Activated T-cell treated with anti-CD3 and anti-CD28 coated beads for 4 hours (primary cell): ENCODE measurements around the gene PLCL2.
"Not testable (repeated sequence)": the region's sequence is repeated elsewhere in the genome, so short reads cannot be mapped to it uniquely, and the experiment has no call there.

ENCODE experiments used
- DNase-seq: peaks from one replicate; pipeline ENCODE4 v3.0.0-alpha.2; 2020

PLCL2 gene

DNA sequence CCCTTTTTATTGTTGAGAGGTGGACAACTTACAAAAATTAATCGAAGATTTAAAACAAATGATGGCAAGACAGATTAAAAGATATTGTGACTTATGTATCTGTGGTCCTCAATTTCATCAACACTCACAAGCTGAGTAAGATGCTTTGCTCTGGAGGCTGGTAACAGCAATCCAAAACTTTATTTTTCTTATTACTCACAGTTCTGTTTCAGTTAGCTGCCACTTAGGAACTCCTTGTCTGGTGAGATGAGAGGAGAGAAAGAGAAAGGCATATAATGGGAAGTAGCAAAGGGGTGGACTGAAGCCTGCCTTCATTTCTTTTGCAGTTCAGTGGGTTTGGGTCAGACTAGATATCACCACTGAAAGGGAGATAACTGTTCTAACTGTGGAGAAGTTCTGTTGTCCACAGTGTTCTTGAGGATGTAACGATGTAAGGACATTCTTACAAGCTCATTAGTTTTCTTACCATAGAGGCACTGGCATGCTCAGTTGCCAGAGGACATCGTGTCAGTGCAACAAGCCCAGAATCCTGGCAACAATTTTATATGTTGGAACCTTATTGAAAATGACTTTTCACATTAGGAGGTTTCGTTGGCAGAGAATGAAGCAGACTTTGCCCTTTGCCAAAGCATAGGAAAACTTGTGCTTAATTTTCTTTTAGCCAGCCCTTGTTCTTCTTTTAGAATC, 93.6 kb downstream of the PLCL2 start:
- DNase-seq: no peak

DNA sequence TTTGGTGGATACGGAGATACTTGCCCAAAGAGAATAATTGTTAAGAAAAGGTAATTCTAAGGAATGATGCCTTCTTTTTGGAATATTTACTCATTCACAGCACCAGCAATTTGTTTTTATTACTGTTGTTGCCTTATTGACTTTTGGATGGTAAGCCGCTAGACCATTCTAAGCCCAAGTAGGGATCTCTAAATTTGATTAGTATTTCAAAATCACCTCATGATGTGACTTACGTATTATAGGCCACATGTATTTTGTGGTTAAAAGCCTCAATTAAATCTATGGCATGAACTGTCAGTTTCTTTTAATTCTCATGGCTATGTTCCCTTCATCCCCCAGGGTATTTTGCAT, 94.1 kb downstream of the PLCL2 start:
- DNase-seq: no peak

DNA sequence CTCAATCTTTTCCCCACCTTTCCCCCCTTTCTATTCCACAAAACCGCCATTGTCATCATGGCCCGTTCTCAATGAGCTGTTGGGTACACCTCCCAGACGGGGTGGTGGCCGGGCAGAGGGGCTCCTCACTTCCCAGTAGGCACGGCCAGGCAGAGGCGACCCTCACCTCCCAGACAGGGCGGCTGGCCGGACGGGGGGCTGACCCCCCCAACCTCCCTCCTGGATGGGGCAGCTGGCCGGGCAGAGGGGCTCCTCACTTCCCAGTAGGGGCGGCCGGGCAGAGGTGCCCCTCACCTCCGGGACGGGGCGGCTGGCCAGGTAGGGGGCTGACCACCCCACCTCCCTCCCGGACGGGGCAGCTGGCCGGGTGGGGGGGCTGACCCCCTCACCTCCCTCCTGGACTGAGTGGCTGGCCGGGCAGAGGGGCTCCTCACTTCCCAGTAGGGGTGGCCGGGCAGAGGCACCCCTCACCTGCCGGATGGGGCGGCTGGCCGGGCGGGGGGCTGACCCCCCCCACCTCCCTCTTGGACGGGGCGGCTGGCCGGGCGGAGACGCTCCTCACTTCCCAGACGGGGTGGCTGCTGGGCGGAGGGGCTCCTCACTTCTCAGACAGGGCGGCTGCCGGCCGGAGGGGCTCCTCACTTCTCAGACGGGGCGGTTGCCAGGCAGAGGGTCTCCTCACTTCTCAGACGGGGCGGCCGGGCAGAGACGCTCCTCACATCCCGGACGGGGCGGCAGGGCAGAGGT, 95.2 kb downstream of the PLCL2 start:
- not testable (repeated sequence) for DNase-seq

DNA sequence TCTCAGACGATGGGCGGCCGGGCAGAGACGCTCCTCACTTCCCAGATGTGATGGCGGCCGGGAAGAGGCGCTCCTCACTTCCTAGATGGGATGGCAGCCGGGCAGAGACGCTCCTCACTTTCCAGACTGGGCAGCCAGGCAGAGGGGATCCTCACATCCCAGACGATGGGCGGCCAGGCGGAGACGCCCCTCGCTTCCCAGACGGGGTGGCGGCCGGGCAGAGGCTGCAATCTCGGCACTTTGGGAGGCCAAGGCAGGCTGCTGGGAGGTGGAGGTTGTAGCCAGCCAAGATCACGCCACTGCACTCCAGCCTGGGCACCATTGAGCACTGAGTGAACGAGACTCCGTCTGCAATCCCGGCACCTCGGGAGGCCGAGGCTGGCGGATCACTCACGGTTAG, 95.8 kb downstream of the PLCL2 start:
- DNase-seq: not testable (repeated sequence)

DNA sequence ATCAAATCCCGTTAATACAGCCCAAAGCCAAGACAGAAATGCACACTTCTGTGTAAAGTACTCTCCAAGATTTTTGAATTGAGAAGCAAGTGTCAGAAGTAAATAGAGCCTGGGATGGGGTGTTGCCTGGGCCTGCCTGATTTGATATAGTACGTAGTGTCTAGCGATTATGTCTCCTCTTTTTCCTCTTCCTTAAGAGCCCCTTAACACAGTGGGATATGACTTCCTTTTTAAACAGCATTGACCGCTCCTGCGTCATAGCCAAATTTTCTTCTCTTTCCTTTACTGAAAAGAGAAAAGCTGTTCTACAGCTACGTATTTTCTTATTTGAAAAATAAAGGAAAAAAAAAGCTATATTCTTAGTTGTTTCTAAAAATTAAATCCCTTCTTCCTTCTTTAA, 97.7 kb downstream of the PLCL2 start:
- DNase-seq: no peak

DNA sequence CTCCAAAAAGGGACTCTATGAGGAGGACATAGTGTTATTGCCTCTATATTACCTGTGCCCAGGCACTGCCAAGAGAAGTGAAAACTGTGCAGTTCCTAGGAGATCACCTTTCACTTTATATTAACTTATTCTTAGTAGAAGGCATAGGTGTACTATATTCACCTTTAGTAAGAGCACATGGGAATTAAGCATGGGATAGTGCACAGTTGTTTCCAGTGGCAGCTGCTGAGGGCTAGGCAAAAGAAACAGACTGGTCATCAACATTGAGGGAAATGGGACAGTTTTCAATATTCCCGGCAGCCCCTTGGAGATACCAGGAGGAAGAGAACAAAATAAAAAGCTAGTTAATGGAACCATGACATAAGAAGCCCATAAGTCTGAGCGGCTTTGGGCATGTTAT, 100.9 kb downstream of the PLCL2 start:
- no peak for DNase-seq

DNA sequence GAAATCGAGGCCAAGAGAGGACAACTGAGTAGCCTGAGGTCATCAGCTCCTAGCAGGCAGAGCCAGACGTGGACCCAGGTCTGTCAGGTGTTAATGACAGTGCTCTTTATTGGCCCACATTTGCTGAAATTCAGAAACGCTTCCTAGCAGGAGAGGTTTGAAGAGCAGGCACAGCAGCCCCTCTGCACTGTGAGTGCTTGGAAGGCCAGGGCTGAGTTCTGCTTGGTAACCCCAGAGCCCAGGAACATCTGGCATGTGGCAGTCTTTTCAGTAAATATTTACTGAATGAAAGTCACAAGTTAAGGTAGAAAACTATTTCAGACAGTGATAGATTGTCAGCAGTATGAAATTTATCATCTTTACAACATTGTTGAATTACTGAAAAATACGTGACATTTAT, 102.4 kb downstream of the PLCL2 start:
- no peak for DNase-seq

DNA sequence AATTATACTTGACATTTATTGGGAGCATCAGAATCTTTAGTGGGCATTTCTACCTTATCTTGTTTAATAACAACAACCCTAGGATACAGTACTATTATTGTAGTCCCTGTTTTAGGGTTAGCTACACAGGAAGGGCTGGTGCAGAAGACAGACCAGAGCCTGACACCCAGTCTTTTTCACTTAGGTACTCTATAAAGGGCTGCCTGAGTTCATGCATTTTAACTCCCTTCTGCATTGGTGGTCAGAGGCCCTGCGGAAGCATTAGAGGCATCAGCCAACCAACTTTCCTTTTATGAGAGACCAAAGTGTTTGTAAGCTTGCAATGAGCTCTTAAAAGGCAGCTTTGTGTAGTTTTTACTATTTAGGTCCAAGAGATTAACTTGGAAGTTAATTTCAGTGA, 105.4 kb downstream of the PLCL2 start:
- no peak for DNase-seq

DNA sequence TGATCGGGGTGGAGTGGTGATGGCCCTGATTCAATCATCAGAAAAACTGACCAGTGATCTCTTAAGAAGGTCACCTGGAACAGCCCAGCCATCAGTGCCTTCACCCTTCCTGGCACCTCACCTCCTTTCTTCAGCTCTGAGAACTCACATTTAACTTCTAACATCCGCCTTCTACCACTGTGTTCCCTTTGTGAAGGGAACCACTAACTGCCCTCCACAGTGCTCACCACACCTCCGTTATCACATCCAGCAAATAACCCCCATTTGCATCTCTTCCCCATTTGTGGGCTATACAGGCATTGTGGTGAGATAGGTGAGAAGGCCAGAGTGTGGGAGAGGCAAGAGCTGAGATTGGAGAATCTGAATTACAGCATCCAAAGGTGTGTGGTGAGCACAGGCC, 107.4 kb downstream of the PLCL2 start:
- DNase-seq: no peak

DNA sequence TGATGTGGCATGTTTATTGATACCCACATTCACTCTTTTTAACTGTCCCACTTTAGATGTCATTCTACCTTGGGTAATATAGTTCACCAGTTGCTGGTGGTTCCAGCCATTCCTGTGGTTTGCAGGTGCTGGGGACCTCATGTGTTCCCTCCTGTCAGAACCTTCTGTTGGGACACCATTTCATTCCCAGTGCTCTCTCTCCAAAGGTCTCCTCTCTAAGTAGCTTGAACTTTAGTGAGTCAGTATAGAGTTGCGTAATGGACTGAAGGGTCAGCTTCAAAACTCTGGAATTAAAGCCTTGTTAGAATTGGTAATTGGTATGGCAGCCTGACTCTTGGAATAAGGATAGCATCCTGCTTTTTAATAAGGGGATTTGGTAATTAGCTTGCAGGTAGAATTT, 108.5 kb downstream of the PLCL2 start:
- DNase-seq: no peak

DNA sequence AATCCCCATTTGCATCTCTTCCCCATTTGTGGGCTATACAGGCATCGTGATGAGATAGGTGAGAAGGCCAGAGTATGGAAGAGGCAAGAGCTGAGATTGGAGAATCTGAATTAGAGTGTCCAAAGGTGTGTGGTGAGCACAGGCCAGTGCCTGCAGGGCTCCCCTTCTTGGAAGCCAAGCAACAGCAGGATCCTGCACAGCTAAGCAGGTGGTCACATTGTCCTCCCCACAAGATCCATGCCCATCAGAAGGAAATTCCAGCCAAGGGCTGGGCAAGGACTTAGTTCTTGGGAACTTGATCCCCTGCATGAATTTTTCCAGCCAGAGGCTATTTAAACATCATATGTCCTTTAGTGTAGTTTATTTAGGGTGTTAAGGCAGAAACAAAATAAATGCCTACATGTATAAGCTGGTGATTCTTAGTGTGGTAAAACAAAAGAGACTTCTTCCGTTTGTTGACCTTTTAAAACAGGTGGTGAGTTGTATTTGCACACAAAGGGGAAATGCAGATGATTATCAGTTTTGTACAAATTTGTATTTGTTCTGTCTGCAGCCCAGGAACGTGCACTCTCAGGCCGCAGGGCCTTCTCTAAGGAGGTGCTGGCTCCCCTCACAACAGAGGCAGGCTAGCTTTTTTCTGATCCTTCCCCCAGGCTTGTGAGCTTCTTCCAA, 110.2 kb downstream of the PLCL2 start:
- DNase-seq: no peak

DNA sequence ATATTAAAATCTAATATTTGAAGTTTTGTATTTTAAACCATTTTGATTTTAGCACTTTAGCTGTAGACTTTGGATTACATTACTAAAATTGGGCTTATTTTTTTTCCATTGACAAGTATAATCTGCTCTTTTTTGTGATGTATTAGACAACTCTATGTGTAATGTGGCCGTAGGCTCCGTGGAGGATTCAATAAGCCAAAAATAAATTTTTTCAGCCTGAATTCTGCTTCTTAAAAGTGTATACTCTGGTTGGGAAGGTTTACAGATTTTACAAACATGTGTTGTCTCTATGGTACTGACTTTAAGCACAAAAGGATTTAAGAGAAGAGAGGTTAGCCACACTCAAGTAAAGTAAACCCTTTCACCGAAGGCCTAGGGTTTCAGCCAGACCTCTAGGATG, 110.8 kb downstream of the PLCL2 start:
- DNase-seq: no peak

DNA sequence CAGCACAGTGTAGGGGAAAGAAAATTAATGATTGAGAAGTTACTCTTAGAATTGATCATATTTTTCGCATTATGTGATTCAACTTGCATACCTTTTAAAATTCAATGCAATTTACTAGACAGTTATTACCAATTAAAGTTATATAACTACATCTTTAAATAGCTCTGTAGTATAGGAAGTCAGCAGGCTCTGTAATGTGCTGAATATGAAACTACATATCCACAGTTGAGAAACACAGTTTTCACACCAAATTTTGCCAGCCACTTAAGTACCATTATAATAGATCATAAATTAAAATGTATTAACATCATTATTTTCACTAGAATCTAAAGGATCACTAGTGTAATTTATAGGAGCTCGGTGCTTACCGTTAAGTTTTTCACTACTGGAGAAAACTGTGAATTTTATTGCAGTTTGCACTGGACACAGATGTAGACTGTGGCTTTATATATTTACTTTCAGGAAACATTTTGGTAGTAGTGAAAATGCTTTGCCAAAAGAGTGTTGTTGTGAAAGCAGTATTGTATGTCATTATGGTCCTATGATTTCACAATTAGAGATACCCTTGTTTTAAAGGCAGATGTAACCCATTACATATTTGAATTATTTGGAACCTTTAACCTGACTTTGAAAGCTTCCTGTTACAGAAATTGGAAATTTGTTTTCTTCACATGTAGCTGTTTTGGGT, 113.6 kb downstream of the PLCL2 start:
- DNase-seq: no peak

DNA sequence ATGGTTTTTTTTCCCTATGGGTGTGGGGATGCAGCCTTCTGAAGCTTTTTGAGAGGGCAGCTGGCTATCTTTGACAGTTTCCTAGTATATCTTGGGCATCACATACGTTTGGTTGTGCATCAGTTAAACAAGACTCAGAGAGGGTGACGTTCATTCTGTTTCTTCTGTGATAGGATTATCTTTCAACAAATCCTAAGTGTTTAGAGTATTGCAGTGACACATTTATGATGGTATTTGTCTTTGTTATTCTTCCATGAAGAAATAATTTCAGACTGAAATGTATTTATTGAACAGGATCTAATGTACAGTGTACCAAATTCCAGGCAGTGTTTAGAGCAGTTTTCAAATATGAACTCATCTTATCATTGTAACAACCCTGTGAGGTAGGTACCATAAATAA, 114.4 kb downstream of the PLCL2 start:
- no peak for DNase-seq

DNA sequence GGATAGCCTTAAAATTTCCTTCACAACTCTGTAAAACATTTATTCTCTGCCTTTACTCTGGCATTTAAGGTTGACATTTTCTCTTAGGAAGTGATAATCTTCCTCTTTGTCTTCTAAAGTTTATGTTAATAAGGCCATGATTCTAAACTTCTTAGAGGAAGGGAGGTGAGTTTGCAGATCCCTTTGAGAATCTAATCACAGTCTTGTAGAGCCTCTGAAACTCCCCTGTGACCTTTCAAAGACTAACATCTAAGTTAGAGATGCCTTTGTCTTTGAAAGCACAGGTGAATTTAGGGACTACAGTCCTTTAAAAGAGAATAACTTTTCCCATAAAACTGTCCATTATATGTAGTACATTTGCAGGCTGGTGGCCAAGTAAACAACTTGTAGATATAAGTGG, 115.1 kb downstream of the PLCL2 start:
- DNase-seq: no peak

DNA sequence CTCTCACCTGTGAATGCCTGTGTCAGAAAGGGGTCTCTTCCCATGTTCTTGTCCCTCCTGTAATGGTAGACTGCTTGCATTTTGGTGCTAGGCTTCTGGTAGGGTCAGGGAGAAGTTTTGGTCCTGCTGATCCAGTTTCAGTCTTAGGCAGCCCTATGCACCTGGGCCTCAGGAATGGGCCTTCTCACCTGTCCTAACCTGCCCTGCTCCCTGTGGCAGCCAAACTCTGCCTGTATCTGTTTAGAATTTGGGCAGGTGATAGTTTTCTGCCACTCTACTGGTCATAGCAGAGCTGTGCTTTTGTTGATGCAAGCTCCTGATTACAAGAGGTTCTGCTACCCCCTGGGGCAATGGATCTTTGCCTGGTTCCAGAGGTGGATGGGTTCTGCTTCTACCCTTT, 118.7 kb downstream of the PLCL2 start:
- no peak for DNase-seq

DNA sequence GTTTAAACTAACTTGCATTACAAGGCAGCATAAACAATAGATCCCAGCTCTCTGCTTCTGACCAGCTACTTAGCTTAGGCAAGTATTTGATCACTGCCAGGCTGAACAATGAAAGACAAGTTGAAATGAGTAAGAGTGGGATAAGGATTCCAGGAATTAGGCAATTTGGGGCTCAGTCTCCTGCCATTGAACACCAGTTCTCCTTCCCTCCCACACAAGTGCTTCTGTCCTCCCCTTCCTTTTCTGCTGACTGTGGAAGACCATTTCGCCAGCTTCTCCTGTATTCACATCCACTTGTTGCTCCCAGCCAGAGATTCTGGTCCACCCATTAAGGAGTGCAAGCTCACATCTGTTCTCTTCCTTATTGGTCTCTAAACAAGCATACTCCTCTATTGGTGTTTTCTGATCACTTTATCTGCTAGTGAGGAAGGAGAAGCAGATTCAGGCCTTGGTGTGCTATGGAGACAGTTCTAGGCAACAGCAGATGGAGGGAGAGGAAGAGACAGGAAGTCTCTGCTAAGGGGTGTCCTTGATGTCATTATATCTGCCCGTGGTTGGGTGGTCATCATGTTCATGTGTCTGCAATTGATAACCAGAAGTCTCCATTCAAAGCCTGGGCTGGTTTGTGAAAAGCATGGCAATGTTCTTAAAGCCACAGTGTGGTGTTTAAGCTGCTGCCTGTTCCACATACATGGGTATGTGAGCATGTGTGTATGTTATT, 121.5 kb downstream of the PLCL2 start:
- DNase-seq: no peak

DNA sequence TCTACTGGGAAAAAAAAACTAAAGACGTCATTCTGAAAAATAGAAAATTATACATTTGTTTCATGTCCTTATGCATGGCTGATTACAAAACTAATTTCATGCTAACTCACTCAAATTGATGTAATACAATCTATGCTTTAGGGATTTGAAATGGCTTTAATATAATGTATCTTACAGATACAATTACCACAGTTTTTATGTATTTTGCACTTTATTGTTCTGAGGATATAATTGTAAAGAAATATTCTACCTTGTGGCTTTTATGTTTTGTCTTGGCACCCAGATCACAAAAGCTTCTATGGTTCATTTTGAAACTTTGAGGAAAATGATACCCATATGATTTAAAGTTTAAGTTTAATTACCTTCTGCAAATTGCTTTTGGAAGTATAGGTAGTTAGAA, 122.5 kb downstream of the PLCL2 start:
- no peak for DNase-seq

DNA sequence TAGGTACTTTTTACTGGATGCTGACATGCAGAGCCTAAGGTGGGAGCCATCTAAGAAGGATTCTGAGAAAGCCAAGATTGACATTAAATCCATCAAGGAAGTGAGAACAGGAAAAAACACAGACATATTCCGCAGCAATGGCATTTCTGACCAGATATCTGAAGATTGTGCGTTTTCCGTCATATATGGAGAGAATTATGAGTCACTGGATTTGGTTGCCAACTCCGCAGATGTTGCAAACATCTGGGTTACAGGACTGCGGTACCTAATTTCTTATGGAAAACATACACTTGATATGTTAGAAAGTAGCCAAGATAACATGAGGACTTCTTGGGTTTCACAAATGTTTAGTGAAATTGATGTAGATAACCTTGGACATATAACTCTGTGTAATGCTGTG, 125.1 kb downstream of the PLCL2 start:
- no peak for DNase-seq

DNA sequence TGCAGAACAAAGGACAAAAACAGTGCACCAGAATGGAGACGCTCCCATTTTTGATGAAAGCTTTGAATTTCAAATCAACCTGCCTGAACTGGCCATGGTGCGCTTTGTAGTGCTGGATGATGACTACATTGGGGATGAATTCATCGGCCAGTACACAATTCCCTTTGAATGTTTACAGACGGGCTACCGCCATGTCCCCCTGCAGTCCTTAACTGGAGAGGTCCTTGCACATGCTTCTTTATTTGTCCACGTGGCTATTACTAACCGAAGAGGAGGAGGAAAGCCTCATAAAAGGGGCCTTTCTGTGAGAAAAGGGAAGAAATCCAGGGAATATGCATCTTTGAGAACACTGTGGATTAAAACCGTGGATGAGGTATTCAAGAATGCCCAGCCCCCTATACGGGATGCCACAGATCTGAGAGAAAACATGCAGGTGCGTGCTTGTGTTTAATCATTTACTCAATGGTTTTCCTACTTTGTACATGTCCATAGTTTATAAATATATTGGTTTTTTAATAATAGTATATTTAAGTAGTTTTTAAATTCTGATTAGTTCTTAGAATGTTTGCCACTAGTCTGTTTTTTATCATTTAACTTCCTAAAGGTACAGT, 127.1 kb downstream of the PLCL2 start:
- no peak for DNase-seq

DNA sequence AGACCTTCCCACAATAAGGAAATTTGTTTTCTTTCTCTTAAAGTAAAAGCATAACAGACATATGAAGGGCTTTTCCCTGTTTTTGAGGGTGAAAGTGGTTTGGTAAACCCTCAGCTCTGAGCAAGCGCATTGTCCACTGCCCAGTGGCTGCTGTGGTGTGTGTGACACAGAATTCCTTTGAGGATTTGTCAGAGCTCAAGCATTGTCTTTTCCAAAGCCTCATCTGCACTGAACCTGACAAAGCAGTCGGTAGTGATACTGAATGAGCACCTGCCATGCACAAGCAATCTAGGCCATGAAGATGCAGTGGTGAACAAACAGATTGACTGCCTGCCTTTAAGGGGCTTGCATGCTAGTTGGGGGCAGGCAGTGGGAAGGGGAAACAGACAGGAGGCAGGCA, 128.3 kb downstream of the PLCL2 start:
- DNase-seq: no peak

DNA sequence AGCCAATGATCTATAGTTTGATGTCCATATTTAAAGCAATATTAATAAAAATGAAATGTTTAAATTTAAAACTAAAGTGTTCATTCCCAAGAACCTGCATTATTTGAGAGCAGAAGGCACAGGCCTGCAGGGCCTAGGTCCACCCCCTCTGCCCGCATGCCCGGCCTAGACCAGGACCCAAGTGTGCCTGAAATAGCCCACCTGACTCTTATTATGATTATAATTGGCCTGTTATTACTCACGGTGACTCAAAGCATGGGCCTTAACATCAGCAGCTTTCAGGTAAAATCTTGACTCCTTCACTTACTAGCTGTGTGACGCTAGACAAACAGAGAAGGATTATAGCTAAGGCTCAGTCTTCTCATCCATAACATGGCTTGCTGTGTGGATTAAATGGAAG, 128.8 kb downstream of the PLCL2 start:
- no peak for DNase-seq

DNA sequence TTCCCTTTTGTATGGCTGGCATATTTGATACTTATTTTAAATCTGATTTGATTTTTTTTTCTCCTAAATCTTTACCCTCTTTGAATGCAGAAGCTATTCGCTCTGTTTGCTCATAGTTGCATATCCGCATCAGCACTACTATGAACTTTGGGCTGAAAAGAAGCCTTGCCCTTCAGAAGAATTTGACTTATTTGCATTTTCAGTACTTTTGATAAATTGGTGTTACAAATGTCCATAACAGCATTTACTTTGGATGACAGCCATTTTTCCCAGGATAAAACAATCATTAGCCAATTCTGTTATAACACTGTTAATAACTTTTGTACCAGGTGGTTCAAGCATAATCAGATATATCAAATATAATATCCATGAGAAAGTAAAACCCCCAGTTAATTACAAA, 129.5 kb downstream of the PLCL2 start:
- no peak for DNase-seq
